Activated CD8-positive, alpha-beta memory T cell treated with anti-CD3 and anti-CD28 coated beads, Interleukin-2, amount 50 U/mL, for 24 hours (primary cell): ENCODE results near the gene WWOX.

Experiments
- DNase-seq: peaks from one replicate; pipeline ENCODE4 v3.0.0-alpha.2; 2020; ENCODE audit errors: extremely low read depth

Gene WWOX

GRCh38 chr16:78194948-78195347 lies 95.5 kb downstream of the WWOX start:
- no peak for DNase-seq

- no peak for DNase-seq
These were observed 96.3 kb downstream of the WWOX start for GRCh38 chr16:78195797-78196196.

DNA sequence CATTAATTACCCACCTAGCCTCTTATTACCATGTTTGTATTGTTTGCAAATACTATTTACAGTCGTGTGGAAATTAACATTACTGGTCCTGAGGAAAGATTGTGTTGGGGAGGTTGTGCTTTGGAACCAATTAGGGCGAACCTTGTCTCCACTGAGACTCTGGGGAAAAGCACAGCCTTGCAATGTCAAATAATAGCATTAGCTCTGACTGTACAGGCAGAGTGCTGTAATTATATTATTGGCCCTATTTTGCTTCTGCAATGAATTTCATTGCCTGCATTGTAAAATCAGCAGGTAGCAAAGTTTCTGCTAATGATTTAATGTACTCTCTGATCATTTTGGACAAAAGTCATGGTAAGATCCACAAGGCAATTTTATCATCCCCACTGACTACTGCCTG lies 97.0 kb downstream of the WWOX start:
- DNase-seq, result no peak

DNA sequence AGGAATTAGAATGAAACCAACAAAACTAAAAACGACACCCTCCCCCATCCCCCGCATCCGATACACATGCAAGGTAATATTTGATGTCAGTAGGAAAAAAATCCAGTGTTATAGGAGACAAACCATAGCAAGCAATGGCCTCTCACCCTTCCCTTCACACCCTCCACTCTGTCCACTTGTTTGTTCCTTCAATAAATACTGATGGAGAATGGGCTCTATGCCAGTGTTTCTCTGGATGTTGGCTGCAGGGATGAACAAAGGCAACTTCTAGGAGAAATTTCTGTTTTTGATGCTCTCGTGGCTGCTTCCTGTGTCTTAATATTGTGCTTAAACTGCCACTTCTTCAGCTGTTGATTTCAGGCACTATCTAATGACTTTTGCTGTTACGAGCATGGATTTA lies 98.8 kb downstream of the WWOX start:
- no peak for DNase-seq

DNA sequence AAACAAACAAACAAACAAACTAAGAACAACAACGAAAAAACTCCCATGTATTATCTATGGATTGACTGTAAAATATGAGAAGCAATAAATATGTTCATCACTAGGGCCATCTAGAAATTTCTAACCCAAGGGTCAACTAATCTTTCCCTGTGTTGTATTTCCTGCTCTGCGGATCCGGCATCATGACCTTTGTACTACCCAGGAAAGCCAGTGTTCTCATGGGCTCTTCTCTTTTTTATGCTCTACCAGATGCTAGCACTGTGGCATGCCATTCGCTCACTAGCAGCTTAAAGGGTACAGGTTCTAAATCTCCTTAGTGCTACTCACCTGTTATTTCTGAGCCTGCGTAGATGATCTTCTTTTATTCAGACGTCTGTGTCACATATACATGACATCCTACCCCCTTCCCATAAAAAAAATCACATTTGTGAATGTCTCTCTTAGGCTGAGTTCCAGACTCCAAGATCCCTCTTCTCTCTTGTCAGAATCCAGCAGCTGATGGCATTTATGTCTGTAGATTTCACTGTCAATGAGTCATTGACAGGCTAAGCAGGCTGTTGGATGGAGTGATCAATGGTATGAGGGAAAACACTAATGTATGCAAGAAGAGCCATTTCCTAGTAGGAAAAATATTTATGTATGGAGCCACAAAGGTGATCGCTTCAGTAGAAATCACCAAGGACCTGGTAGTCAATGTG lies 100.0 kb downstream of the WWOX start:
- DNase-seq, result no peak

DNA sequence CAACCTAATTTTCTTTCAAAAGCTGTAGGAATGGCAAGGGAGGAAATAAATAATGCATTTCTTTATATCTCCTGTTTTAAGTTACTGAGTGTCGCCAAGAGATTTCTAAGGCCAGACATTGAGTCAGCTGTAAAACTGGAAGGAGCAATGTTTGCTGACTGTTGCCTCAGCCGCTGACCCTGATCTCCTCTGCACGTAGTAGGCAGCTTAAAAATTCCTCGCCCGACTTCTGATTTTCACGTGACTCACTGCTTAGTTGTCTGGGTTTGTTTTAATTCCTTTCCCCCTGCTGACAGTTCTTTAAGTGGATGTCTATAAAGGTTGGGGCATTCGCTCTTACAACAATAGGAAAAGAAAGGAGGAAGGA lies 100.6 kb downstream of the WWOX start:
- no peak for DNase-seq

- no peak for DNase-seq
These were observed 101.2 kb downstream of the WWOX start for GRCh38 chr16:78200623-78201096.

DNA sequence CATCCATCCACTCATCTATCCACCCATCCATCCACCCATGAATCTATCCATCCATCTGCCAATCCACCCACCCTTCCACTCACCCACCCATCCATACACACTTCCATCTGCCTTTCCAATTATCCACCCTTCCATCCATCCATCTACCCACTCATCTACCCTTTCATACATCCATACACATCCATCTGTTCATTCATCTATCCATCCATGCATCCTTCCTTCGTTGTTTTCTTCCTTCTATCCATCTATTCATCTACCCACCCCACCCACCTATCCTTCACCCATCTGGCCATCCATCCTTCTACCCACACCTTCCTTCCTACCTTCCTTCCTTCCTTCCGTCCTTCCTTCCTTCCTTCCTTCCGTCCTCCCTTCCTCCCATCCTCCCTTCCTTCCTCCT lies 106.1 kb downstream of the WWOX start:
- no peak for DNase-seq

DNA sequence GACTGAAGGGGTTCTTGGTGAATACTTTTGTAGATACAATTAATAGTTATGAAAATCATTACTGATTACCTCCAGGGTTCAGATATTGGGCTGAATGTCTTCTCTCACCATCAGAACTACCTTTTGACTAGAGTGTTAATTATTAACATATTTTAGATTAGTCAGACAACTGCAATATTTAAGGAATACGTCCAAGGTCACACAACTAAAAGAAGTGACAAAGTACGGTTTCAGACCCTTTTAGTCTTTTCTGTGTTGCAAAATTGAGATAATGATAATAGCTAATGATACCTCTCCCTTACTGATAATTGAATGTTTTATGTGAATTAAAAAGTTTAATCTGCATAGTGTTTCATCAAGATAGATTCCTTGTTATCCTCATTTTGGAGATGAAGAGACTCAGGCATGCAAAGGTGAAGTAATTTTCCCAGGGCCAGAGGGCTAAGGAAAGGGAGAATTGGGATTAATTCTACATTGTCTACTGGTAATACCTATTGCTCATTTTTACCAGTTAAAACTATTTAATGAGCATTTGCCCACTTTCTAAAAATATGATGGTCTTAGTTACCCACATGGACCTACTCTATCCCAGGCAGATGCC lies 107.3 kb downstream of the WWOX start:
- DNase-seq, result no peak

- no peak for DNase-seq
These were observed 110.7 kb downstream of the WWOX start for GRCh38 chr16:78209951-78210661.

- no peak for DNase-seq
These were observed 111.7 kb downstream of the WWOX start for GRCh38 chr16:78211020-78211599.

DNA sequence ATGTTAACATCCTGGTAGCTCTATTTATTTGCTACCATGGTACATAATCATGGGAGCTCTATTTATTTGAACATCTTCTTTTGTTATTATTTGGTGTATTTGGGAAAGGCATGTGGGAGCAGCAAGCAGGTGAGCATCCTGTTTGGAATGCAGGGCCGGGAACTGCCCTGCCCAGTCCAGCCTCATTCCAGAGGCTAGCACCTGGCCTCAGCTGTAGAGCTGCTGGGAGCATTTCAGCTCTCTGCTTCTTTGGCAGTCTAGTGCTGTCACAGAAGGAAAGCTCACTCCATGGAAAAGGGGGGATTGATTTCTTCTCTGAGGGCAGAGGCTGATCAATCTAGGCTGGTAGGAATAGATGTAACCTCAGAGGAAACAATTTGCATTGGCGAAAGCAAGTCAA lies 112.5 kb downstream of the WWOX start:
- DNase-seq, result no peak

DNA sequence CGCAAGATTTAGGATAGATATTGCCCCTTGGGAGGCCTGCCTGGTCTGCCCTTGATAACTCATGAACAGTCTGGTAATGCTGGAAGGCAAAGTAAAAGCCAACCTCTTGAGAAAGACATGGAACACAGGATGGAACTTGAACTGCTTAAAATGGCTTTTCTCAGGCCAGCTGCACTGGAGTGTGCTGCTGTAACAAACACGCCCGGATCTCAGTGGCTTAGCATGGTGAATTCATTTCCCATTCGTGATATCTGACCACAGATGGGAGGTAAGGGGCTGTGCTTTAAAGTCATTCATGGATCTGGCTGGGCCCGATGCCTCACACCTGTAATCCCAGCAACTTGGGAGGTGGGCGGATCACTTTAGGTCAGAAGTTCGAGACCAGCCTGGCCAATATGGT lies 113.2 kb downstream of the WWOX start:
- DNase-seq, result no peak

DNA sequence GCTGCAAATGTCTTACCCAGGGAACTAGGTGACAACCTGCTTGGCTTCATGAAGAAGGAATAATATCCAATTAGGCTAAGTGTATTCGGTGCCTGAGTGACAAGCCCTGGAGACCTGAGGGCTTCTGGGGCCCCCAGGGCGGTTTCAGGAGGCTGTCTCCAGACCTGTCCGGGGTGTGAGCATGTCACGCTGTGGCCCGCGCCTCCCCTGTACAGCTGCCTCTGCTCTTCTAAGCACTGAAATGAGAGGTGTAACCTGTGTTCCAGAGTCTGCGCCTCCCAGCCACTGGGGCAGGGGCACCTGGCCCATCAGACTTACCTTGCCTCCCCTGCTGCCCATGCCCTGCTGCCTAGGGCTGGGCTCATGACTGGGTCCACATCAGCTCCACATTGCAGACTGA lies 114.3 kb downstream of the WWOX start:
- no peak for DNase-seq

DNA sequence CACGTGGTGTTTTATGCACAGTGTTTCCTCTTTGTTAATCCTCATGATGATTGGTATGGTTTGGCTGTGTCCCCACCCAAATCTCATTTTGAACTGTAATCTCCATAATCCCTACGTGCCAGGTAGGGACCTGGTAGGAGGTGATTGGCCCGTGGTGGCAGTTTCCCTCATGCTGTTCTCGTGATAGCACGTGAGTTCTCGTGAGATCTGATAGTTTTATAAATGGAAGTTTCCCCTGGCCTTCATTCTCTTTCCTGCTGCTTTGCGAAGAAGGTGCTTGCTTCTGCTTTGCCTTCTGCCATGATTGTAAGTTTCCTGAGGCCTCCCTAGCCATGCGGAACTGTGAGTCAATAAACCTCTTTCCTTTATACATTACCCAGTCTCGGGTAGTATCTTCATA lies 115.8 kb downstream of the WWOX start:
- no peak for DNase-seq

- no peak for DNase-seq
These were observed 116.8 kb downstream of the WWOX start for GRCh38 chr16:78216166-78216745.

DNA sequence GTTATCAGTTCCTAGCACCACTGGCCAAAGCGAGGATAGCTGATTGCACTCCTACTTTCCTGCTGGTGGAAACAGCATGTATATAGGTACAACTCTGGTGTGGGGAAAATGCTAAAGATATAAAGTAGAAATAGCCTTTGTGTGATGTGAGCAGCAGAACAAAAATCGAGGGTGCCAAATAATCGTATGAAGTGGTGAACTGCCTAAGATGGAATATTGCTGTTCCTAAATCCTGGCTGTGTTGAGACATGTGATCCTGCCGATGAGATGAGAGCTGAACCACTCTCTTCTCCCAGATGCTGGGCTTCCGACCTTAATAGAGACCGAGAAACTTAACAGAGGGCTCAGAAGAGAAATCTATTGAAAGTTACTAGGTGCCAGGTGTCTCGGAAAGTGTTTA lies 117.8 kb downstream of the WWOX start:
- no peak for DNase-seq

- DNase-seq, result no peak
These were observed 118.8 kb downstream of the WWOX start for GRCh38 chr16:78218279-78218678.

- DNase-seq, result no peak
These were observed 119.6 kb downstream of the WWOX start for GRCh38 chr16:78218856-78219651.

DNA sequence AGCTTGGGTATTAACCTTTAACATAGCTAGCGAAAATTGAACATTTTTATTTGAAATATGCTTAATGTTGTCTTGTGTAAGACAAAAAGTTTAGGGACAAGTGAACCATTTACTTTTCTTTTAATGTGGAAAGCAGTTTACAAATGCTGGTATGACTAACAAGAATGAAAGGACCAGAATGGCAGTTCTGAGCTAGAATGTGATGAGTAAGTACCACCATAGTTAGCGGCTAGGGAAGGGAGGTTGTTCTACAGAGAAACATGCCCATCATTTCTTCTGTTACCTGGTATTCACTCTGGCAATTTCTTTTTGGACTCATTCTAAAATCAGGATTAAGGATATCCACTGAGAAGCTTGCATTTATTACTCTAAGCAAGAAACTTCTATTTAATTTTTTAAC lies 121.1 kb downstream of the WWOX start:
- DNase-seq, result no peak

DNA sequence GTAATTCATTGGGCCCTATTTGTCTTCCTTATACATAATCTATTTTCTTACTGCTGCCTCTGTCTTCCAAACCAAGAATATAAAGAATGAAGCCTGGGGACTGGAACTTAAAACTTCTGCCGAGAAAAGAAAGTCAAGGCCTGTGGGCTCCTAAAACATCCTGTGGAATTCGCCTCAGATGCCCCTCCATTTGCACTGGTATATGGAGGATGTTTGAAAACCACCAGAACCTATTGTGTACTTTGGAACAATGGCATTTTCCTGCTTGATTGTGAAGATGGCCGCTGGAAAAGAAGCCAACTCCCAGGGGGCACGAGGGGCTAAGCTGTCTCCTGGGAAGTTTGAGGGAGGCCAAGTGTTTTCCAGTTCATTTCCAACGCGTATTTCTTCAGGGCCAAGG lies 122.4 kb downstream of the WWOX start:
- no peak for DNase-seq

DNA sequence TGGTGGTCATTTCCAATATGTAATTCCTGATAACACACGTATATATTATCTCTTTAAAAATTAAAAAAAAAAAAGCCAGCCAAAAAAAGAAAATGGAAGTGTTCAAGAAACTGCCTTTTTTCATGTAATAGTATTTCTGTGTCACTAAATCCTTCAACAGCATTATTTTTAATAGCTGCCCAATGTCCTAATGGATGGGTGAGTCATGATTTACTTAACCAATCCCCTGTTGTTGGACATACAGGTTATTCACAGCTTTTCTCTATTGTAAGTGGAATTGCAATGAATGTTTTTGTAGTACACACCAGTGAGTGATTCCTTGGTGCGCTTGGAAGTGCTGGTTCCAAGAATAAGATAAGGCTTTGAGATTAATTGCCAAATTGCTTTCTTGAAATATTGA lies 124.9 kb downstream of the WWOX start:
- no peak for DNase-seq
